ENCODE results near the gene ST8SIA2.

- TF ChIP-seq CTCF (IDR thresholded peaks at IDR 0.05) (no peak), REST (IDR thresholded peaks at IDR 0.05; ENCODE audit: insufficient read depth in 1 of 2, low read depth in 2 of 2, low read length in 1 of 2) (no peak)
Measured at GRCh38 chr15:92448370-92448769, 54.7 kb downstream of the ST8SIA2 start.
